ENCODE measurements around the gene SRL. TPM values are rescaled to one million over a fixed set of nuclear protein-coding genes. Genes with fewer than 3 reads are reported as not detected.

Gene SRL
- total and polyA plus RNA-seq, 2 donors from 2014 or later: 2.6 to 3.3 TPM

DNA sequence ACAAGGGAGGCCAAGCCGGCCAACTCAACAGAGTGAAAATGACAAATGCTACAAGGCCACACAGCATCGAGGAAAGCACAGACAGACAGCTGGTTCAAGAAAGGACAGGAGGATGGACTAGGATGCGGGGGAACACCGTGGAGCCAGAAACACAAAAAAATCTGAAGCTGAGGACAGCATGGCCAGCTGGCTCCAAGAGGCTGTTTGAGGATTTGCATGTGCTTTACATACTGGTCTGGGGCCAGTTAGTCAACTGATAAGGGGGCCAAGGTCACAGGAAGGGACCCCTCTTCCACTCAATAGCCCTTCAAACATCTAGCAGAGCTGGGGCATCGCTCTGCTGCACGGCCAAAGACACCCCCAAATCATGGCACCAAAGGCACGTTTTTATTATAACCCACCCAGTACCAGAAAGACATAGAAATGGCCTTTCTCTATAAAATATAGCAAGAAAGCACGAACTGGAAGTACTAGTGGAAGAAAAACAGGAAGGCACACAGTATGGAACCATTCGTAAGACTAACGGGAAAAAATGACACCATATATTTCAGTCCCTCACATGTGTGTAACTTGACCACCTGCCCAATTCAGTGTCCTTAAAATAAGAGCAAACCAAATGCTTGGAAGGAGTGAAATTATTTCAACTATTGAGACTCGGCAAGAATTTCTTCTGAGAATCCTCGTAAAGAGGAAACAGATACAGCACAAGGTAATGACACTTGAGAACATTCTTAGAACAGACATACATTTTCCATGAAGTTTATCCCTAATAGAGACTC, 7.8 kb upstream of the SRL start:
- FAIRE-seq (no peak), DNase-seq (no peak)
- no peak overlapping the region for H3K9ac ChIP-seq (ENCODE audit: low read length in 3 of 3)
- no peaks in the 10 kb centered on the region for H3K9me3 ChIP-seq (ENCODE audit: control insufficient read depth in 2 of 3, insufficient read depth in 1 of 3, low read length in 3 of 3)
- H3K36me3 ChIP-seq (ENCODE audit: control insufficient read depth in 2 of 3, insufficient read depth in 3 of 3, low read length in 3 of 3): no peaks in the 10 kb centered on the region
- no peak overlapping the region for H3K27ac ChIP-seq (ENCODE audit: low read depth in 2 of 2, low read length in 2 of 2)
- TF ChIP-seq, protein P1, sequence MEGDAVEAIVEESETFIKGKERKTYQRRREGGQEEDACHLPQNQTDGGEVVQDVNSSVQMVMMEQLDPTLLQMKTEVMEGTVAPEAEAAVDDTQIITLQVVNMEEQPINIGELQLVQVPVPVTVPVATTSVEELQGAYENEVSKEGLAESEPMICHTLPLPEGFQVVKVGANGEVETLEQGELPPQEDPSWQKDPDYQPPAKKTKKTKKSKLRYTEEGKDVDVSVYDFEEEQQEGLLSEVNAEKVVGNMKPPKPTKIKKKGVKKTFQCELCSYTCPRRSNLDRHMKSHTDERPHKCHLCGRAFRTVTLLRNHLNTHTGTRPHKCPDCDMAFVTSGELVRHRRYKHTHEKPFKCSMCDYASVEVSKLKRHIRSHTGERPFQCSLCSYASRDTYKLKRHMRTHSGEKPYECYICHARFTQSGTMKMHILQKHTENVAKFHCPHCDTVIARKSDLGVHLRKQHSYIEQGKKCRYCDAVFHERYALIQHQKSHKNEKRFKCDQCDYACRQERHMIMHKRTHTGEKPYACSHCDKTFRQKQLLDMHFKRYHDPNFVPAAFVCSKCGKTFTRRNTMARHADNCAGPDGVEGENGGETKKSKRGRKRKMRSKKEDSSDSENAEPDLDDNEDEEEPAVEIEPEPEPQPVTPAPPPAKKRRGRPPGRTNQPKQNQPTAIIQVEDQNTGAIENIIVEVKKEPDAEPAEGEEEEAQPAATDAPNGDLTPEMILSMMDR (IDR thresholded peaks at IDR 0.05; ENCODE audit: borderline replicate concordance, extremely low read depth, insufficient read depth): no peak
- no peaks in the 10 kb centered on the region for H3K4me1 ChIP-seq (ENCODE audit: control insufficient read depth in 2 of 3, insufficient read depth in 2 of 3, low read depth in 1 of 3, low read length in 3 of 3)
- H3K4me3 ChIP-seq (ENCODE audit: low read length in 3 of 3): no peak overlapping the region
- intact Hi-C loops (cut with DNase I): no loop called here
- H3K27me3 ChIP-seq (ENCODE audit: control insufficient read depth, insufficient read depth, low read length): no peaks in the 10 kb centered on the region

DNA sequence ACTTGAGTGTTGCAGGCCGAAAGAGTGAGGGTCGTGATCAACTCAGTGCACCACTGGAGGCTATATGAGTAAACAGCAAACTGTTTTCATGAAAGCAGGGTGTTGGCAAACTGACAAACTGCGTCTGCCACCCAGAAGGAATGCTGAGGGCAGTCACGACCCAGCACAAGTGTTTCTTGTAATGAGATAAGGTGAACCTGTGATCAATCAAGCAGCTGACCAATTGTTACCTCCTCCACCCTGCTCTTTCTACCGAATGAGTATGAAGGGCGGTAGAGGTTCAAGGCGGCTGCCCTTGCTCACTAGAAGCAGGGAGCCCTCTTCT, 5.5 kb upstream of the SRL start:
- FAIRE-seq (no peak), DNase-seq (no peak)
- no peak overlapping the region for H3K27ac ChIP-seq (ENCODE audit: low read depth in 2 of 2, low read length in 2 of 2)
- TF ChIP-seq, protein P1 (IDR thresholded peaks at IDR 0.05; ENCODE audit: borderline replicate concordance, extremely low read depth, insufficient read depth): no peak
- intact Hi-C loops (cut with DNase I): no loop called here
- no peaks in the 10 kb centered on the region for H3K36me3 ChIP-seq (ENCODE audit: control insufficient read depth in 2 of 3, insufficient read depth in 3 of 3, low read length in 3 of 3)
- H3K27me3 ChIP-seq (ENCODE audit: control insufficient read depth, insufficient read depth, low read length): no peaks in the 10 kb centered on the region
- H3K9ac ChIP-seq (ENCODE audit: low read length in 3 of 3): no peak overlapping the region
- H3K9me3 ChIP-seq (ENCODE audit: control insufficient read depth in 2 of 3, insufficient read depth in 1 of 3, low read length in 3 of 3): no peaks in the 10 kb centered on the region
- H3K4me1 ChIP-seq (ENCODE audit: control insufficient read depth in 2 of 3, insufficient read depth in 2 of 3, low read depth in 1 of 3, low read length in 3 of 3): no peaks in the 10 kb centered on the region
- H3K4me3 ChIP-seq (ENCODE audit: low read length in 3 of 3): no peak overlapping the region

DNA sequence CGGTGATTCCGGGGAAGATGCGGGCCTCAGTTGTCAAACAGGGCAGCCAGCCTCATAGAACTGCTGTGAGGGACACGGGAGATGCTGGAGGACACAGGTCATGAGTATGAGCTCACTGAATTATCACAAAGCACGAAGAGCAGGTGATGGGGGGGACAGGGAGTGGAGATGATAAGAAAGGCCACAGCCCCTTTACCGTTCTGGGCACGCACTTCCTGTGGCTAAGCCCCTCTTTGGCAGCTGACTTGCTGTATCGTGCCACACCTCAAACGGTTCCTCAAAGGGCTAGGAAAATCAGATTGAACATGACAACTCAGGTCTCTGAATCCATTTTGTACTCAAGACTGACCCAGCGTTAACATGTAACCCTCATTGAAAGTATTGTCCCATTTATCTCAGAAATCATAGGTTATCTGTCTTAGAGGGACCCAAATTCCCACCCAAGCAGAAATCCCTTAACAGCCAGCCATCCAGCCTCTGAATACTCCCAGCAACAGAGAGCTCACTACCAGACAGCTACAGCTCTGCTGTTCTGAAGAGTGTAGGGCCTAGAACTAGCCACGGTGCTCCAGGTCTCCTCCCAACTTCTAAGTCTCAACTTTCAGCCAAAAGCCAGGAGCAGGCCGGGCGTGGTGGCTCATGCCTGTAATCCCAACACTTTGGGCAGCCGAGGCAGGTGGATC, 5.0 kb upstream of the SRL start:
- H3K4me1 ChIP-seq (ENCODE audit: control insufficient read depth in 2 of 3, insufficient read depth in 2 of 3, low read depth in 1 of 3, low read length in 3 of 3): peaks cover 0 to 2% (median 0%) of the 10 kb centered on the region in 3 donors
- no peak for DNase-seq
- TF ChIP-seq, protein P1 (IDR thresholded peaks at IDR 0.05; ENCODE audit: borderline replicate concordance, extremely low read depth, insufficient read depth): no peak
- no peak overlapping the region for H3K9ac ChIP-seq (ENCODE audit: low read length in 3 of 3)
- no peak overlapping the region for H3K27ac ChIP-seq (ENCODE audit: low read depth in 2 of 2, low read length in 2 of 2)
- H3K9me3 ChIP-seq (ENCODE audit: control insufficient read depth in 2 of 3, insufficient read depth in 1 of 3, low read length in 3 of 3): no peaks in the 10 kb centered on the region
- intact Hi-C loops (cut with DNase I): no loop called here
- no peak overlapping the region for H3K4me3 ChIP-seq (ENCODE audit: low read length in 3 of 3)
- no peak for FAIRE-seq
- no peaks in the 10 kb centered on the region for H3K36me3 ChIP-seq (ENCODE audit: control insufficient read depth in 2 of 3, insufficient read depth in 3 of 3, low read length in 3 of 3)
- H3K27me3 ChIP-seq (ENCODE audit: control insufficient read depth, insufficient read depth, low read length): no peaks in the 10 kb centered on the region
